ENCODE measurements around the gene DUSP5.

The DUSP5 gene

GRCh38 chr10:110456046-110456445, 41.7 kb upstream of the DUSP5 start:
- H3K36me3 ChIP-seq (replicated peaks; ENCODE audit: insufficient read depth, low read length), result no peaks in the 10 kb centered on the region
- no peaks in the 10 kb centered on the region for H3K27me3 ChIP-seq (replicated peaks; ENCODE audit: insufficient read depth, low read length)
- no peak for DNase-seq
- H3K4me3 ChIP-seq (ENCODE audit: low read length), result no peak overlapping the region
- no peaks in the 10 kb centered on the region for H3K9me3 ChIP-seq (replicated peaks; ENCODE audit: insufficient read depth, low read length)
- peaks cover 30% of the 10 kb centered on the region for H3K79me2 ChIP-seq (ENCODE audit: low read length)
- no peak overlapping the region for H3K4me2 ChIP-seq (ENCODE audit: low read depth, low read length)
- TF ChIP-seq EZH2phosphoT487 (IDR thresholded peaks at IDR 0.05; ENCODE audit: low read length), result no peak
- TF ChIP-seq CTCF (IDR thresholded peaks at IDR 0.05; ENCODE audit: low read length), result no peak
- TF ChIP-seq EZH2 (optimal IDR thresholded peaks at IDR 0.05; ENCODE audit: low read depth, low read length), result no peak
- no peaks in the 10 kb centered on the region for H3K9me2 ChIP-seq (replicated peaks; ENCODE audit: insufficient read depth, low read length)
- peak overlapping the region; percentile 99; the same call in 1 of the 2 replicates for H3K27ac ChIP-seq (ENCODE audit: low read length)
- H4K20me1 ChIP-seq (ENCODE audit: insufficient read depth, low read length), result no peaks in the 10 kb centered on the region
- peaks cover 42% of the 10 kb centered on the region for H3F3A ChIP-seq (ENCODE audit: insufficient read depth, low read length)
- peaks cover 53% of the 10 kb centered on the region for H3K4me1 ChIP-seq (ENCODE audit: low read length)
- H3K9ac ChIP-seq (ENCODE audit: low read length), result no peak overlapping the region
- H2AFZ ChIP-seq (ENCODE audit: low read length), result no peak overlapping the region

GRCh38 chr10:110456523-110457091, 41.1 kb upstream of the DUSP5 start:
- H3K27ac ChIP-seq (ENCODE audit: low read length), result peak overlapping the region; percentile 99; the same call in 1 of the 2 replicates
- peaks cover 47% of the 10 kb centered on the region for H3F3A ChIP-seq (ENCODE audit: insufficient read depth, low read length)
- TF ChIP-seq CTCF (IDR thresholded peaks at IDR 0.05; ENCODE audit: low read length) (no peak), EZH2 (optimal IDR thresholded peaks at IDR 0.05; ENCODE audit: low read depth, low read length) (no peak), EZH2phosphoT487 (IDR thresholded peaks at IDR 0.05; ENCODE audit: low read length) (no peak)
- no peak overlapping the region for H3K4me3 ChIP-seq (ENCODE audit: low read length)
- no peaks in the 10 kb centered on the region for H3K27me3 ChIP-seq (replicated peaks; ENCODE audit: insufficient read depth, low read length)
- H3K4me2 ChIP-seq (ENCODE audit: low read depth, low read length), result peak overlapping the region; percentile 81
- no peaks in the 10 kb centered on the region for H3K9me2 ChIP-seq (replicated peaks; ENCODE audit: insufficient read depth, low read length)
- H3K79me2 ChIP-seq (ENCODE audit: low read length), result peaks cover 34% of the 10 kb centered on the region
- no peak for DNase-seq
- H3K9ac ChIP-seq (ENCODE audit: low read length), result peak overlapping the region; percentile 99; the same call in 1 of the 2 replicates
- no peaks in the 10 kb centered on the region for H3K36me3 ChIP-seq (replicated peaks; ENCODE audit: insufficient read depth, low read length)
- H3K4me1 ChIP-seq (ENCODE audit: low read length), result peaks cover 59% of the 10 kb centered on the region
- no peak overlapping the region for H2AFZ ChIP-seq (ENCODE audit: low read length)
- H4K20me1 ChIP-seq (ENCODE audit: insufficient read depth, low read length), result no peaks in the 10 kb centered on the region
- H3K9me3 ChIP-seq (replicated peaks; ENCODE audit: insufficient read depth, low read length), result no peaks in the 10 kb centered on the region

- no peak for DNase-seq
- Histone ChIP-seq H3K4me1 (ENCODE audit: low read length) (peaks cover 71% of the 10 kb centered on the region), H3K9ac (ENCODE audit: low read length) (peak overlapping the region; percentile 99), H3K79me2 (ENCODE audit: low read length) (peaks cover 36% of the 10 kb centered on the region), H3K36me3 (replicated peaks; ENCODE audit: insufficient read depth, low read length) (no peaks in the 10 kb centered on the region), H3F3A (ENCODE audit: insufficient read depth, low read length) (peaks cover 48% of the 10 kb centered on the region), H3K4me2 (ENCODE audit: low read depth, low read length) (peak overlapping the region; percentile 81), H3K9me2 (replicated peaks; ENCODE audit: insufficient read depth, low read length) (no peaks in the 10 kb centered on the region), H3K27me3 (replicated peaks; ENCODE audit: insufficient read depth, low read length) (no peaks in the 10 kb centered on the region), H3K9me3 (replicated peaks; ENCODE audit: insufficient read depth, low read length) (no peaks in the 10 kb centered on the region), H4K20me1 (ENCODE audit: insufficient read depth, low read length) (no peaks in the 10 kb centered on the region), H2AFZ (ENCODE audit: low read length) (no peak overlapping the region), H3K4me3 (ENCODE audit: low read length) (peak overlapping the region; percentile 47; the same call in 1 of the 2 replicates), H3K27ac (ENCODE audit: low read length) (peak overlapping the region; percentile 99)
- TF ChIP-seq CTCF (IDR thresholded peaks at IDR 0.05; ENCODE audit: low read length) (no peak), EZH2 (optimal IDR thresholded peaks at IDR 0.05; ENCODE audit: low read depth, low read length) (no peak), EZH2phosphoT487 (IDR thresholded peaks at IDR 0.05; ENCODE audit: low read length) (no peak)
Observed at GRCh38 chr10:110457851-110458250, 39.9 kb upstream of the DUSP5 start.
